Glutamatergic neuron (in vitro differentiated cells): Measurements from ENCODE around the gene LRRIQ4. TPM values are rescaled to one million over a fixed set of nuclear protein-coding genes. Genes with fewer than 3 reads are reported as not detected.

Experiments
- DNase-seq: peaks from one replicate; pipeline ENCODE4 v3.0.0; 2022
- H3K27ac Mint-ChIP-seq: one replicate; pipeline ENCODE4 v1.8.0; 2020; ENCODE audit warnings: mild to moderate bottlenecking, mixed read lengths, inconsistent platforms; ENCODE audit not compliant: unreplicated experiment
- H3K27me3 Mint-ChIP-seq: one replicate; pipeline ENCODE4 v1.8.0; 2020; ENCODE audit warnings: mild to moderate bottlenecking, moderate library complexity, mixed read lengths, inconsistent platforms; ENCODE audit not compliant: unreplicated experiment
- H3K36me3 Mint-ChIP-seq: one replicate; pipeline ENCODE4 v1.8.0; 2020; ENCODE audit warnings: mild to moderate bottlenecking, mixed read lengths, inconsistent platforms; ENCODE audit not compliant: unreplicated experiment
- H3K4me1 Mint-ChIP-seq: one replicate; pipeline ENCODE4 v1.8.0; 2020; ENCODE audit warnings: mild to moderate bottlenecking, low read depth, mixed read lengths, inconsistent platforms; ENCODE audit not compliant: unreplicated experiment
- H3K4me3 Mint-ChIP-seq: one replicate; pipeline ENCODE4 v1.8.0; 2020; ENCODE audit warnings: mild to moderate bottlenecking, mixed read lengths, inconsistent platforms; ENCODE audit not compliant: unreplicated experiment
- H3K9me3 Mint-ChIP-seq: one replicate; pipeline ENCODE4 v1.8.0; 2020; ENCODE audit warnings: mild to moderate bottlenecking, moderate library complexity, mixed read lengths, inconsistent platforms; ENCODE audit not compliant: unreplicated experiment
- total RNA-seq: library from RNA; stranded (reverse); fragmentation: NEBNext Ultra II Directional; extraction: Animal tissue kit (Norgen Biotek cat#: 25700); gene quantifications from one replicate; pipeline ENCODE4 v1.2.1, GENCODE V29; 2021; ENCODE audit not compliant: unreplicated experiment
- TF ChIP-seq, protein P1 (sequence below): fragments of 200-600 bp; sonication (generic); IDR thresholded peaks from one replicate; pipeline ENCODE4 v1.5.0; 2021; ENCODE audit not compliant: partially characterized antibody, unreplicated experiment

LRRIQ4 gene
- total RNA-seq, 1 donor from 2014 or later: 0.29 TPM

- TF ChIP-seq, protein P1, sequence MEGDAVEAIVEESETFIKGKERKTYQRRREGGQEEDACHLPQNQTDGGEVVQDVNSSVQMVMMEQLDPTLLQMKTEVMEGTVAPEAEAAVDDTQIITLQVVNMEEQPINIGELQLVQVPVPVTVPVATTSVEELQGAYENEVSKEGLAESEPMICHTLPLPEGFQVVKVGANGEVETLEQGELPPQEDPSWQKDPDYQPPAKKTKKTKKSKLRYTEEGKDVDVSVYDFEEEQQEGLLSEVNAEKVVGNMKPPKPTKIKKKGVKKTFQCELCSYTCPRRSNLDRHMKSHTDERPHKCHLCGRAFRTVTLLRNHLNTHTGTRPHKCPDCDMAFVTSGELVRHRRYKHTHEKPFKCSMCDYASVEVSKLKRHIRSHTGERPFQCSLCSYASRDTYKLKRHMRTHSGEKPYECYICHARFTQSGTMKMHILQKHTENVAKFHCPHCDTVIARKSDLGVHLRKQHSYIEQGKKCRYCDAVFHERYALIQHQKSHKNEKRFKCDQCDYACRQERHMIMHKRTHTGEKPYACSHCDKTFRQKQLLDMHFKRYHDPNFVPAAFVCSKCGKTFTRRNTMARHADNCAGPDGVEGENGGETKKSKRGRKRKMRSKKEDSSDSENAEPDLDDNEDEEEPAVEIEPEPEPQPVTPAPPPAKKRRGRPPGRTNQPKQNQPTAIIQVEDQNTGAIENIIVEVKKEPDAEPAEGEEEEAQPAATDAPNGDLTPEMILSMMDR: no peak
- peak; percentile 62 for DNase-seq
- Mint-ChIP-seq H3K4me1 (peaks cover 8% of the 10 kb centered on the region), H3K9me3 (peaks cover 28% of the 10 kb centered on the region), H3K27ac (peak overlapping the region; percentile 99), H3K27me3 (peaks cover 22% of the 10 kb centered on the region), H3K4me3 (peak overlapping the region; percentile 98), H3K36me3 (no peaks in the 10 kb centered on the region)
Observed at GRCh38 chr3:169771497-169772304, 41.0 kb upstream of the LRRIQ4 start.

DNA sequence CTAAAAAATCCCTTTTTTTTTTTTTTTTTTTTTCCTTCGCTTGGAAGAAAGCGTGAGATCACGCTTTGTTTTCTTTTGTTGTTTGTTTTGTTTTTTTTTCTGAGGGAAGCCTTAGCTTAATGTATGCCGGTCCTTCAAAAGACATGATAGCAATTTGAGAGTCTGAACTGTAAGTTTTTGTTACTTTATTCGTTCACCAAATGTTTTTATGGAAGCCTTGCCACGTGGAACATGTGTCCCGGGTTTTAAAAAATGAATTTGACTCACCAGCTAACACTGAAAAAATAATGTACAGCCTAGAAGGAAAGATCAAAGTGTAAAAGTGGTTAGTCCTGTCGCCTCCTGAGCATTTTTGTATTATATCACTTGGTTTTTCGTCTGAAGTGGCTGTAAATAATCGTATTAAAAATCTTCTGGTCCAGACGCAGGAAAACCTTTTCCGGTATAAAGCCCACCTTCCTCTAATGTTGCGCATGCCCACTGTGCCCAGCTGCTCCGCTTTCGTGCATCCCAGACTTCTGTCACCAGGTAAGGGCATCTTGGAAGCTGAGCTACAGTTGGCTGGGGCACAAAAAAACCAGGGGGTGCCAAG, 40.3 kb upstream of the LRRIQ4 start:
- peaks cover 8% of the 10 kb centered on the region for H3K4me1 Mint-ChIP-seq
- DNase-seq: peak; percentile 72
- no peaks in the 10 kb centered on the region for H3K36me3 Mint-ChIP-seq
- peak overlapping the region; percentile 99 for H3K27ac Mint-ChIP-seq
- peaks cover 28% of the 10 kb centered on the region for H3K9me3 Mint-ChIP-seq
- H3K27me3 Mint-ChIP-seq: peaks cover 22% of the 10 kb centered on the region
- TF ChIP-seq, protein P1: no peak
- H3K4me3 Mint-ChIP-seq: peak overlapping the region; percentile 98

GRCh38 chr3:169772897-169773816, 39.5 kb upstream of the LRRIQ4 start, which contains the start of gene MYNN:
Gene MYNN (plus strand): TSS chr3:169773396. CDS start chr3:169774296, 900 bp downstream.
- Mint-ChIP-seq H3K9me3 (peaks cover 28% of the 10 kb centered on the region), H3K36me3 (no peaks in the 10 kb centered on the region), H3K27ac (peak within 1 kb of the TSS; percentile 99), H3K27me3 (peaks cover 22% of the 10 kb centered on the region), H3K4me1 (peaks cover 8% of the 10 kb centered on the region), H3K4me3 (peak within 1 kb of the TSS; percentile 98)
- DNase-seq: peak; percentile 94
- TF ChIP-seq, protein P1: no peak

GRCh38 chr3:169774186-169774585, 38.5 kb upstream of the LRRIQ4 start:
- H3K9me3 Mint-ChIP-seq: peaks cover 28% of the 10 kb centered on the region
- peaks cover 22% of the 10 kb centered on the region for H3K27me3 Mint-ChIP-seq
- H3K4me3 Mint-ChIP-seq: peak overlapping the region; percentile 98
- peak overlapping the region; percentile 99 for H3K27ac Mint-ChIP-seq
- TF ChIP-seq, protein P1: no peak
- no peak for DNase-seq
- peaks cover 8% of the 10 kb centered on the region for H3K4me1 Mint-ChIP-seq
- no peaks in the 10 kb centered on the region for H3K36me3 Mint-ChIP-seq
